ENCODE measurements around the gene RELA.
A peak's percentile ranks its signal among the peaks of the same experiment; 100 is the strongest.

The RELA gene

GRCh38 chr11:65654375-65655349 is 8.1 kb downstream of the RELA start:
- ChIA-PET POLR2A (interaction anchor here (0.6 to 6.5 kb wide), 9 partner anchors 8 to 648 kb away, joined by 3 to 50 read pairs (median 4); partner anchors contain the start of genes MAP3K11, PCNX3, RELA and RNASEH2C), CTCF (interaction anchor here (1.5 to 1.6 kb wide), 2 partner anchors 52 to 231 kb away, joined by 3 to 4 read pairs; no protein-coding TSS in a partner anchor)
- TF ChIP-seq ZNF558 (tag by site-specific recombination; IDR thresholded peaks at IDR 0.05), result no peak
- no peak for TF ChIP-seq MZF1 (tag by site-specific recombination; IDR thresholded peaks at IDR 0.05; ENCODE audit: borderline replicate concordance)
- no peak for TF ChIP-seq ZBTB48 (tag by site-specific recombination; IDR thresholded peaks at IDR 0.05)
- TF ChIP-seq ZNF239 (tag by site-specific recombination; IDR thresholded peaks at IDR 0.05), result no peak
- TF ChIP-seq ZNF843 (tag by site-specific recombination; IDR thresholded peaks at IDR 0.05), result no peak
- no peak for TF ChIP-seq ZNF341 (tag by site-specific recombination; IDR thresholded peaks at IDR 0.05; ENCODE audit: low read depth)
- no peak for TF ChIP-seq ZBTB20 (tag by site-specific recombination; IDR thresholded peaks at IDR 0.05)
- no peak for TF ChIP-seq GLI2 (tag by site-specific recombination; IDR thresholded peaks at IDR 0.05; ENCODE audit: borderline replicate concordance, low read depth)
- no peak for TF ChIP-seq ZNF214 (tag by site-specific recombination; IDR thresholded peaks at IDR 0.05; ENCODE audit: borderline replicate concordance)
- no peak for TF ChIP-seq ZNF133 (tag by site-specific recombination; IDR thresholded peaks at IDR 0.05)
- no peak for TF ChIP-seq ZNF426 (tag by site-specific recombination; IDR thresholded peaks at IDR 0.05)
- TF ChIP-seq ZNF664 (tag by site-specific recombination; IDR thresholded peaks at IDR 0.05), result no peak
- TF ChIP-seq PRDM2 (tag by site-specific recombination; IDR thresholded peaks at IDR 0.05; ENCODE audit: borderline replicate concordance), result no peak
- TF ChIP-seq ZNF654 (tag by site-specific recombination; IDR thresholded peaks at IDR 0.05; ENCODE audit: low read depth), result no peak
- no peak for TF ChIP-seq YY2 (tag by site-specific recombination; IDR thresholded peaks at IDR 0.05)
- H3K4me3 ChIP-seq (ENCODE audit: low read depth, low read length), result no peak overlapping the region
- no peak overlapping the region for H3K27ac ChIP-seq (ENCODE audit: extremely low read depth, low read depth, low read length)
- no peaks in the 10 kb centered on the region for H3K9me3 ChIP-seq (ENCODE audit: control insufficient read depth, insufficient read depth, low read depth, low read length)
- H3K36me3 ChIP-seq (ENCODE audit: control insufficient read depth in 2 of 2, insufficient read depth in 1 of 2, low read length in 2 of 2), result peaks cover 0 to 78% of the 10 kb centered on the region in 2 experiments; a peak in 2 of 3 replicates
- peaks cover 8% of the 10 kb centered on the region for H3K4me1 ChIP-seq (ENCODE audit: control insufficient read depth, insufficient read depth, low read length)

- Histone ChIP-seq H3K4me3 (ENCODE audit: low read depth, low read length) (peak overlapping the region; percentile 46; the same call in 1 of the 2 replicates), H3K4me1 (ENCODE audit: control insufficient read depth, insufficient read depth, low read length) (peaks cover 8% of the 10 kb centered on the region), H3K27ac (ENCODE audit: extremely low read depth, low read depth, low read length) (peak overlapping the region; percentile 54), H3K9me3 (ENCODE audit: control insufficient read depth, insufficient read depth, low read depth, low read length) (no peaks in the 10 kb centered on the region), H3K36me3 (ENCODE audit: control insufficient read depth in 2 of 2, insufficient read depth in 1 of 2, low read length in 2 of 2) (peaks cover 0 to 75% of the 10 kb centered on the region in 2 experiments; a peak in 2 of 3 replicates)
- ChIA-PET POLR2A (interaction anchor here (0.6 to 6.5 kb wide), 12 partner anchors 9 to 347 kb away, joined by 3 to 50 read pairs (median 4); partner anchors contain the start of genes FIBP, KAT5, MAP3K11 and PCNX3), CTCF (interaction anchor here (0.6 to 1.6 kb wide), 6 partner anchors 14 to 500 kb away, joined by 3 to 5 read pairs (median 4); partner anchors contain the start of gene MUS81)
- TF ChIP-seq ZNF488 (tag by site-specific recombination; IDR thresholded peaks at IDR 0.05), result no peak
- TF ChIP-seq ZNF350 (tag by site-specific recombination; IDR thresholded peaks at IDR 0.05), result no peak
- no peak for TF ChIP-seq ZNF394 (tag by site-specific recombination; IDR thresholded peaks at IDR 0.05; ENCODE audit: borderline replicate concordance)
- no peak for TF ChIP-seq ZNF19 (tag by site-specific recombination; IDR thresholded peaks at IDR 0.05; ENCODE audit: low read depth)
- TF ChIP-seq ZNF639 (tag by site-specific recombination; IDR thresholded peaks at IDR 0.05), result no peak
- no peak for TF ChIP-seq ZIC2 (tag by site-specific recombination; IDR thresholded peaks at IDR 0.05)
- no peak for TF ChIP-seq ZNF138 (tag by site-specific recombination; IDR thresholded peaks at IDR 0.05; ENCODE audit: borderline replicate concordance)
These were observed 9.2 kb downstream of the RELA start for GRCh38 chr11:65653229-65654225.

Measured in HEK293 (cell line).